ENCODE measurements around the gene SLC39A3.

The SLC39A3 gene

GRCh38 chr19:2744113-2744512 is 4.3 kb upstream of the SLC39A3 start:
- no peak for DNase-seq

- DNase-seq, result no peak
These were observed 3.3 kb upstream of the SLC39A3 start for GRCh38 chr19:2743099-2743498.

- DNase-seq, result no peak
These were observed 468 bp upstream of the SLC39A3 start for GRCh38 chr19:2740314-2740656.

GRCh38 chr19:2736550-2737190 is 3.1 kb downstream of the SLC39A3 start:
- DNase-seq, result no peak

GRCh38 chr19:2735374-2735773 is 4.4 kb downstream of the SLC39A3 start:
- DNase-seq, result no peak

GRCh38 chr19:2734589-2735288 is 5.1 kb downstream of the SLC39A3 start:
- DNase-seq, result no peak

- DNase-seq, result no peak
These were observed 5.8 kb downstream of the SLC39A3 start for GRCh38 chr19:2733930-2734588.

- DNase-seq, result no peak
These were observed 6.9 kb downstream of the SLC39A3 start for GRCh38 chr19:2732883-2733282.

GRCh38 chr19:2732157-2732725 is 7.6 kb downstream of the SLC39A3 start:
- no peak for DNase-seq

GRCh38 chr19:2731181-2731995 is 8.4 kb downstream of the SLC39A3 start:
- DNase-seq, result no peak

GRCh38 chr19:2729943-2730818 is 9.6 kb downstream of the SLC39A3 start:
- no peak for DNase-seq

GRCh38 chr19:2728783-2729387 is 10.9 kb downstream of the SLC39A3 start:
- DNase-seq, result no peak

GRCh38 chr19:2727640-2727944 is 12.2 kb downstream of the SLC39A3 start:
- no peak for DNase-seq

- DNase-seq, result no peak
These were observed 12.7 kb downstream of the SLC39A3 start for GRCh38 chr19:2726904-2727639.

- DNase-seq, result no peak
These were observed 13.5 kb downstream of the SLC39A3 start for GRCh38 chr19:2726160-2726855.

GRCh38 chr19:2724148-2724557 is 15.7 kb downstream of the SLC39A3 start:
- DNase-seq, result no peak

- no peak for DNase-seq
These were observed 16.1 kb downstream of the SLC39A3 start for GRCh38 chr19:2723747-2724146.

GRCh38 chr19:2723345-2723715 is 16.5 kb downstream of the SLC39A3 start:
- DNase-seq, result no peak

- no peak for DNase-seq
These were observed 17.1 kb downstream of the SLC39A3 start for GRCh38 chr19:2722541-2723344.

Measured in NCI-H187 treated with DMSO at 0.1 percent for 48 hours (cell line).